ENCODE results near the gene GLI1.
"Not testable (repeated sequence)": the region's sequence is repeated elsewhere in the genome, so short reads cannot be mapped to it uniquely, and the experiment has no call there.

Gene GLI1

GRCh38 chr12:57500213-57500612 lies 40.6 kb downstream of the GLI1 start:
- DNase-seq = no peak

- DNase-seq = not testable (repeated sequence)
Measured at GRCh38 chr12:57502311-57502969, 42.9 kb downstream of the GLI1 start.

- DNase-seq = not testable (repeated sequence)
Measured at GRCh38 chr12:57506541-57506940, 47.0 kb downstream of the GLI1 start.

GRCh38 chr12:57507796-57508195 lies 48.2 kb downstream of the GLI1 start:
- not testable (repeated sequence) for DNase-seq

- no peak for DNase-seq
Measured at GRCh38 chr12:57511161-57511560, 51.6 kb downstream of the GLI1 start.

GRCh38 chr12:57511588-57512325 lies 52.2 kb downstream of the GLI1 start:
- no peak for DNase-seq

- no peak for DNase-seq
Measured at GRCh38 chr12:57512665-57513064, 53.1 kb downstream of the GLI1 start.

GRCh38 chr12:57513266-57513665 lies 53.7 kb downstream of the GLI1 start:
- DNase-seq = no peak

GRCh38 chr12:57513677-57514076 lies 54.1 kb downstream of the GLI1 start:
- DNase-seq = not testable (repeated sequence)

- DNase-seq = not testable (repeated sequence)
Measured at GRCh38 chr12:57514246-57514645, 54.7 kb downstream of the GLI1 start.

- DNase-seq = peak; percentile 85
Measured at GRCh38 chr12:57514720-57515407, 55.3 kb downstream of the GLI1 start.

GRCh38 chr12:57515408-57515933 lies 55.9 kb downstream of the GLI1 start:
- DNase-seq = no peak

GRCh38 chr12:57515934-57516541 lies 56.5 kb downstream of the GLI1 start:
- DNase-seq = no peak

GRCh38 chr12:57516617-57517153 lies 57.1 kb downstream of the GLI1 start:
- DNase-seq = no peak

- peak; percentile 24 for DNase-seq
Measured at GRCh38 chr12:57517187-57517586, 57.6 kb downstream of the GLI1 start.

GRCh38 chr12:57517718-57518117 lies 58.1 kb downstream of the GLI1 start:
- DNase-seq = not testable (repeated sequence)

GRCh38 chr12:57518176-57518919 lies 58.8 kb downstream of the GLI1 start:
- no peak for DNase-seq

- peak; percentile 71 for DNase-seq
Measured at GRCh38 chr12:57518920-57519795, 59.6 kb downstream of the GLI1 start.

GRCh38 chr12:57519796-57520052 lies 60.1 kb downstream of the GLI1 start:
- peak; percentile 71 for DNase-seq

- DNase-seq = peak; percentile 99
Measured at GRCh38 chr12:57520053-57520818, 60.7 kb downstream of the GLI1 start, which contains the start of gene DDIT3. Gene DDIT3, minus strand, starts transcription at chr12:57520514. Its CDS starts 3,108 bp downstream, at chr12:57517406.

Data from NCI-H69 (cell line).